ENCODE measurements around the gene CD276.

GRCh38 chr15:73744293-73744692, 60.1 kb downstream of the CD276 start:
- no peak for TF ChIP-seq CTCF (IDR thresholded peaks at IDR 0.05)
- no peak for TF ChIP-seq POLR2A (IDR thresholded peaks at IDR 0.05; ENCODE audit: low read depth)

Data from esophagus muscularis mucosa (tissue), 3 donors.